LoVo (cell line): ENCODE results near the gene MMD2.
A peak's percentile ranks its signal among the peaks of the same experiment; 100 is the strongest.
"Not testable (repeated sequence)": the region's sequence is repeated elsewhere in the genome, so short reads cannot be mapped to it uniquely, and the experiment has no call there.

ENCODE experiments used
- DNase-seq: peaks from one replicate; pipeline ENCODE4 v3.0.0-alpha.2; 2016; ENCODE audit warnings: low spot score

The MMD2 gene, protein sequence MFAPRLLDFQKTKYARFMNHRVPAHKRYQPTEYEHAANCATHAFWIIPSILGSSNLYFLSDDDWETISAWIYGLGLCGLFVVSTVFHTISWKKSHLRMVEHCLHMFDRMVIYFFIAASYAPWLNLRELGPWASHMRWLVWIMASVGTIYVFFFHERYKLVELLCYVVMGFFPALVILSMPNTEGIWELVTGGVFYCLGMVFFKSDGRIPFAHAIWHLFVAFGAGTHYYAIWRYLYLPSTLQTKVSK

DNA sequence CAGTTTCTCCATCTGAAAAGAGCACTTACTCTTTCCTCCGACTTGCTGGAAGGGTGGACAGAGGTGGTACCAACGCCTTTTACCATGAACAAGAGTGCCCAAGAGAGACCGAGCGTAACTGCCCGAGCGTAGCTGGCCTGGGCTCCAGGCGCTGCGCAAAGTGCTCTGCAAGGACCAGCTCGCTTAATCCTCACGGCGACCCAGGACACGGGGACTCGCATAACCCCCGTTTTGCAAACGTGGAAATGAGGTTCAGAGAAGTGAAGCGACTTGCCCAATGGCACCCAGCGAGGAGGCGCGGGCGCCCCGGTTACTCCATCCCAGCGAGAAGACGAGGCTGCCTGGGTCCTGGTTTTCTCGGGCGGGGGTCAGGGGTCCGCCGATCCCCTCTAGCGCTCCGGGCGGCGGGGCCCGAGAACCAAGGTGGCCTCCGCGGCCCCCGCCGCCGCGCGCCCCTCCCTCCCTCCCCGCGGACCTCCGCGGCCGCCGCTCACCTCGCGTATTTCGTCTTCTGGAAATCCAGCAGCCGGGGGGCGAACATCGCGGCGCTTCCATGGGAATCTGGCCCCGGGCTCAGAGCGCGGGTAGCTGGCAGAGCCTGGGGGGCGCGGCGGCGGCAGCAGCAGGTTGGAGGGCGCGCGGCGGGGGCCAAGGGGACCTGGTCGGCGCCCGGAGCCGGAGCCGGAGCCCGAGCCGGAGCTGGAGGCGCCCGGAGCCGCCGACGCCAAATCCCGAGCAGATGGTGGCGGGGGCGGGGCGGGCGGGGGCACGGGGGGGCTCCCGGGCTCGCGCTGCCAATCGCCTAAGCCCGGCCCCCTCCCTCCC, at the start of gene MMD2:
TSS of gene MMD2 (minus strand) at position 711 of the 825 bp plus-strand sequence. CDS start at position 541, 170 bp downstream.
- no peak for DNase-seq

- DNase-seq: no peak
Observed at GRCh38 chr7:5005066-5005465, 46.1 kb upstream of the MMD2 start.

- DNase-seq: no peak
Observed at GRCh38 chr7:5001911-5002310, 42.9 kb upstream of the MMD2 start.

GRCh38 chr7:5001003-5001402, 42.0 kb upstream of the MMD2 start:
- no peak for DNase-seq

GRCh38 chr7:4999369-4999950, 40.5 kb upstream of the MMD2 start:
- no peak for DNase-seq

GRCh38 chr7:4998910-4999309, 39.9 kb upstream of the MMD2 start:
- DNase-seq: no peak

- no peak for DNase-seq
Observed at GRCh38 chr7:4998244-4998643, 39.3 kb upstream of the MMD2 start.

DNA sequence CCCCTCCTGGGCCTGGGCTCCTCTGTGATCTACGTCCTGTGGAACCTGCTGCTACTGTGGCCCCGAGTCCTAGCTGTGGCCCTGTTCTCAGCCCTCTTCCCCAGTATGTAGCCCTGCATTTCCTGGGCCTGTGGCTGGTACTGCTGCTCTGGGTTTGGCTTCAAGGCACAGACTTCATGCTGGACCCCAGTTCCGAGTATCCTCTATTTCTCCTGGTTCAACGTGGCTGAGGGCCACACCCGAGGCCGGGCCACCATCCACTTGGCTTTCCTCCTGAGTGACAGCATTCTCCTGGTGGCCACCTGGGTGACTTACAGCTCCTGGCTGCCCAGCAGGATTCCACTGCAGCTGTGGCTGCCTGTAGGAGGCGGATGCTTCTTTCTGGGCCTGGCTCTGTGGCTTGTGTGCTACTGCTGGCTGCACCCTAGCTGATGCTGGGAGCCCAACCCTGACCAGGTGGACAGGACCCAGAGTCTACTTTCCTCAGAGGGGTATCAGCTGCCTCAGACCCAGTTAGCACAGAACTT, 37.8 kb upstream of the MMD2 start:
- no peak for DNase-seq

DNA sequence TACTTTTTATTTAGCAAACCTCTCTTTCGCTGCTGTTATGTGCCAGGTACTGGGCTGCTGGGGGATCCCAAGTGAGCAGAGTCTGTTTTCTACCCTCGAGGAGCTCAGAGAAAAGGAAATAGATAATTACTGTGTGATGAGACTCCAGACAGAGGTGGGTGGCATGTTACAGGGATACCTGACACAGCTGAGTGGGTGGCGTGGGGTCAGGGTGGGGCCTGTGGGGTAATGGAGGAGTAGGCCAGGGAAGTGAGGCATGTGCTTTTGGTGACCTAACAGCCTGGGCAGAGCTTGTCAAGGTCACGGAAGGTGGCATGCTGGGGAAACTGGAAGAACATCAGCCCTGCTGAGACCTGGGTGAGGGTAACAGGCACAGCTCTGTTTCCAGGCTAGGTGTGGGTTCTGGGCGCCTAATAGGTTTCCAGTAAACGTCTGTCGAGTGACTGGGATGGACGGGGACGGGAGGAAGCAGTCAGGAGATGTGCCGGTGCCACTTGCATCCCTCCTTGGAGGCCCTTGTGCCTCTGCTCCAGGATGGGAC, 36.5 kb upstream of the MMD2 start:
- DNase-seq: no peak

GRCh38 chr7:4993471-4993870, 34.5 kb upstream of the MMD2 start:
- DNase-seq: no peak

DNA sequence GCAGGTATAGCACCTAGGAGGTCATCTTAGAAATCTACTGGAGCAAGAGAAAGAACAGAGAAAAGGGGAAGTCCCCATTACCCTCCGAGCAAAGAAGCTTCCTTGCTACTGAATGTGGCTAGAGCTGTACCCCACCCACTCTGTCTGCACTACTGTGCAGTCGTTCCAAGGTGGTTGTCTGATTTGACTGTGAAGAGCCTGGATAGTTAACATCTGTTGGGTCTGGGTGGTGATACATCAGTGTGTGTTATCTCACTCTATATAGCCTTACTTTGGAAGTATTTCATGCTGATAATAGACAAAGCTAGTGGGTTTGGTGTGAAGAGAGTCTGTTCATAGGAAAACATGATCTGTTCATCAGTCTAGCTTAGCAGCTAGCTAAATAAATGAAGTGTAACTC, 23.8 kb upstream of the MMD2 start:
- not testable (repeated sequence) for DNase-seq

DNA sequence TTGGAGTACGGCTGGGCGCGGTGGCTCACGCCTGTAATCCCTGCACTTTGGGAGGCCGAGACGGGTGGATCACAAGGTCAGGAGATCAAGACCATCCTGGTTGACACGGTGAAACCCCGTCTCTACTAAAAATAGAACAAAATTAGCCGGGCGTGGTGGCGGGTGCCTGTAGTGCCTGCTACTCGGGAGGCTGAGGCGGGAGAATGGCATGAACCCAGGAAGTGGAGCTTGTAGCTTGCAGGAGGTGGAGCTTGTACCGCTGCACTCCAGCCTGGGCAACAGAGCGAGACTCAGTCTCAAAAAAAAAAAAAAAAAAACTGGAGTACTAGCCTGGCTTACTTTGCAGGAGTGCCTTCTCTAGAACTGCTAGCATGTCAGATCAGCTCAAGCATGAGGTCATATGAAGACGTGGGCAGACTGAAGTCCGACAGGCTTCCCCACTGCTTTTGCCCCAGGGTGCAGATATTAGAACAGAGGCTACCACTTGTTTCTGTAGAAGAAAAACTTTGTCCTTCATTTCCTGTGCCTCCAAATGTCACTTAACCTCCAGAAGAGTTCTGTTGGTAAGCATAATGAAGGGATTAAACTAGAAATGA, 22.4 kb upstream of the MMD2 start:
- DNase-seq: not testable (repeated sequence)

GRCh38 chr7:4975626-4976025, 16.6 kb upstream of the MMD2 start:
- DNase-seq: not testable (repeated sequence)

DNA sequence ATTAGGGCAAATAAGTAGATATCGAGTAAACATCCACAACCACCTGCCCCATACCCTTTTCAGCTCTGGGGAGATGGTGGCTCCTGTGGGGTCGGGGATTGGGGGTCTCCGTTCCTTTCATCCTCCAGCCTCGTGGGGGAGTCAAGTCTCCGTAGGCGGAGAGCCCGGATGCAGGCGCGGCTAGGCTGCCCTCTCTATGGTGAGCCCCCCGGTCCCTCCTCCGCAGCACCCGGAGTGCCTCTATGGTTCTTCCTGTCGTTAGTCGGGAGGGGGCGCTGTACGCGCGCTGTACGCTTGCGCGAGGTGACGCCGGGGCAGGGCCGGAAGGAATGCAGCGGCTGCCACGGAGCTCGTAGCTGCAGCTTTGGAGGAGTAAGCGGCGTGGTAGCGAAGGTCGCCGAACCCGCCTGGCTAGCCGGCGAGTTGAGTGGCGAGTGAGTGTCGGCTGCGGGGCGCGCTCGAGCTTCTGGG, 14.8 kb upstream of the MMD2 start:
- peak; percentile 97 for DNase-seq

DNA sequence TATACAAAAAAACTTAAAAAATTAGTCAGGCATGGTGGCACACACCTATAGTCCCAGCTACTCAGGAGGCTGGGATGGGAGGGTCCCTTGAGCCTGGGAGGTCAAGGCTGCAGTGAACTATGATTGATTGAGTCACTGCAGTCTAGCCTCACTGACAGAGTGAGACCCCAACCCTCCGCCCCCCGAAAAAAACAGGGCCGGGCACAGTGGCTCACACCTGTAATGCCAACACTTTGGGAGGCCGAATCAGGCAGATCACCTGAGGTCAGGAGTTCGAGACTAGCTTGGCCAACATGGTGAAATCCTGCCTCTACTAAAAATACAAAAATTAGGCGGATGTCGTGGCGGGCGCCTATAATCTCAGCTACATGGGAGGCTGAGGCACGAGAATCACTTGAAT, 13.5 kb upstream of the MMD2 start:
- DNase-seq: not testable (repeated sequence)

- DNase-seq: no peak
Observed at GRCh38 chr7:4965295-4966022, 6.5 kb upstream of the MMD2 start.

DNA sequence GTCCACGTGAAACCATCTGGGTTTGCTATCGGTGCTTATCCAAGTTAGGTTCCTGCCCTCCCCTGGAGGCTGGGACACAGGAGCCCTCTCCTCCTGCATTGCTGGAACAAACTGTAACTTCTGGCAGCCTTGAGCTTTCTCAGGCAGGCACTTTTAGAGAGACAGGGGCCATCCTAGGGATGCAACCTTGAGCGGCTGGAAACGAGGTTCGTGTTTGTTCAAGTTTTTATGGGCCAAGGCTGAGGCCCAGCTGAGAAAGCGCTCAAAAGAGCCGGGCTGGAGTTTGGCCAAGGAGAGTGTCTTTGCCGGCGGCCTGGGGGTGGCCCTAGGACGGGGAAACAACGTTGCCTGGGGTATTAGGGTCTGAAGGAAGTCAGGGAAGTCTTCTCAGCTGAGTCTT, 5.5 kb upstream of the MMD2 start:
- DNase-seq: no peak

GRCh38 chr7:4962872-4963775, 4.1 kb upstream of the MMD2 start:
- no peak for DNase-seq

GRCh38 chr7:4960363-4960762, 1.4 kb upstream of the MMD2 start:
- DNase-seq: no peak

GRCh38 chr7:4959893-4960292, 906 bp upstream of the MMD2 start:
- no peak for DNase-seq
